ENCODE data around the gene ADM2.

GRCh38 chr22:50467341-50467740 is 14.0 kb upstream of the ADM2 start:
- no peak for TF ChIP-seq EZH2 (IDR thresholded peaks at IDR 0.05)
- TF ChIP-seq POLR2AphosphoS5 (IDR thresholded peaks at IDR 0.05; ENCODE audit: borderline replicate concordance, low read depth, low read length), result no peak

All from SK-N-MC (cell line).